ENCODE data around the gene OR10P1. TPM values are rescaled to one million over a fixed set of nuclear protein-coding genes. Genes with fewer than 3 reads are reported as not detected.

The OR10P1 gene
- total RNA-seq, 1 experiment from 2014 or later, result not detected

DNA sequence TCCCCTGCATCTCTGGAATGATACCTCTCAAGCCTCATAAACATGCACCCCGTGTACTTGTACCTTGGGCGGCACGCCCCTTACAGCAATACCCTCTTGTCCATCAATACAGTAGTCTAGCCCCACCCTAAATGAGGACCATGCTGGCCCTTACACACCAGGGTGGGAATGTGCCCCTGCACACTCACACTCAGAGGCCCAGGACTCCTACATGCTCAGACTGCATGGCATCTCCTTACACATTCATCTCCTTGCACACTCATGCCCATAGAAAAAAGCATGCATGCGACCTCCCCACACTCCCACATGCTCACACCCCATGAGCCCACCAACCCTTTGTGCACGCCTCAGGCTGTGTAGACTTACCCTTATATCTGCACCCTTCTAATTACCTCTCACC lies 49.0 kb downstream of the OR10P1 start:
- H3K36me3 ChIP-seq (replicated peaks; ENCODE audit: control insufficient read depth, insufficient read depth, low read length), result peaks cover 7% of the 10 kb centered on the region
- no peak for DNase-seq
- no peak overlapping the region for H3K4me3 ChIP-seq (ENCODE audit: insufficient read depth, low read depth, low read length)

DNA sequence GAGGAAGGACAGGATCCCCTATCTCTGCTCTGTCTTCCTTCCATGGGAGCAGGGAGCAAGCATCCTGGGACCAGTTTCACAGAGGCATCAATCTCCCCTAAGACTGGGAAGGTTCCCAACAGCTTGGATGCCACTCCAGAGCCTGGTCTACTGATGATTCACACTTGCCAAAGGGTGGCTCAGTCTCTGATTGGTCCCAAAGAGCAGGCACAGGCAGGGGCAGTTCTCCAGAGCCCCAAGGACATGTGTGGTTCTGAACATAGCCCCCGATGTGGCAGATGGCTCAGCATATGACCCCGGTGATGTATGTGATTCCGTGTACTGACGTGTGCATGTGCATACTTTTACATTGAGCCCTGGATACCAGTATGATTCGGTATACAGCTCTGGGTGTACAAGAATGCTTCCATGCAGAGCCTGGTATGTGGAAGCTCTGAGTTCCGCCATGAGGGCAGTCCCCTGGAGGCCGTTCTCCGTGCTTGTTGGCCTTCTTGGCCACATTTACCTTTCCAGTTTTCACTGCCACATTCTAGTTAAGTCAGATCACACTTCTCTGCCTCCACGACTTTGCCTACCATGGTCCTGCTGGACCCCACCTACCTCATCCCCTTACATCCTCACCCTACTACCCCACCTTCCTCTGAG lies 49.8 kb downstream of the OR10P1 start:
- Histone ChIP-seq H3K36me3 (replicated peaks; ENCODE audit: control insufficient read depth, insufficient read depth, low read length) (peaks cover 7% of the 10 kb centered on the region), H3K27me3 (ENCODE audit: control insufficient read depth, insufficient read depth, low read length) (no peaks in the 10 kb centered on the region), H3K4me3 (ENCODE audit: insufficient read depth, low read depth, low read length) (no peak overlapping the region)
- DNase-seq, result no peak

More for the DNA sequence above, 49.0 kb downstream of the OR10P1 start:
- H3K27me3 ChIP-seq (ENCODE audit: control insufficient read depth, insufficient read depth, low read length), result no peaks in the 10 kb centered on the region

Other genes with a start within 250 kb of the OR10P1 start
- not detected in 2 replicates for gene OR6C65, start 236.4 kb upstream of the OR10P1 start, total RNA-seq (2014; rRNA removed; shearing (Covaris generic))
- not detected in 2 replicates for gene OR6C76, start 210.6 kb upstream of the OR10P1 start, total RNA-seq (2014; rRNA removed; shearing (Covaris generic))
- gene OR6C2, start 192.8 kb upstream of the OR10P1 start, total RNA-seq (2014; rRNA removed; shearing (Covaris generic)), result not detected in 2 replicates
- not detected in 2 replicates for gene OR6C70, start 166.8 kb upstream of the OR10P1 start, total RNA-seq (2014; rRNA removed; shearing (Covaris generic))
- not detected in 2 replicates for gene OR6C68, start 144.5 kb upstream of the OR10P1 start, total RNA-seq (2014; rRNA removed; shearing (Covaris generic))
- not detected in 2 replicates for gene OR6C4, start 87.3 kb upstream of the OR10P1 start, total RNA-seq (2014; rRNA removed; shearing (Covaris generic))
- not detected in 2 replicates for gene OR2AP1, start 64.4 kb upstream of the OR10P1 start, total RNA-seq (2014; rRNA removed; shearing (Covaris generic))
- gene ITGA7, start 71.0 kb downstream of the OR10P1 start, total RNA-seq (2014; rRNA removed; shearing (Covaris generic)), result 38.0 and 46.1 TPM in 2 replicates
- gene BLOC1S1, start 79.2 kb downstream of the OR10P1 start, total RNA-seq (2014; rRNA removed; shearing (Covaris generic)), result 59.6 and 76.9 TPM in 2 replicates
- 2.1 and 4.2 TPM in 2 replicates for gene RDH5, start 83.5 kb downstream of the OR10P1 start, total RNA-seq (2014; rRNA removed; shearing (Covaris generic))
- 314 and 321 TPM in 2 replicates for gene CD63, start 92.1 kb downstream of the OR10P1 start, total RNA-seq (2014; rRNA removed; shearing (Covaris generic))
- 11.1 and 13.7 TPM in 2 replicates for gene GDF11, start 106.2 kb downstream of the OR10P1 start, total RNA-seq (2014; rRNA removed; shearing (Covaris generic))
- 99.1 and 119 TPM in 2 replicates for gene SARNP, start 180.8 kb downstream of the OR10P1 start, total RNA-seq (2014; rRNA removed; shearing (Covaris generic))
- 10.6 and 18.3 TPM in 2 replicates for gene ORMDL2, start 181.1 kb downstream of the OR10P1 start, total RNA-seq (2014; rRNA removed; shearing (Covaris generic))
- 30.1 and 35.1 TPM in 2 replicates for gene DNAJC14, start 192.7 kb downstream of the OR10P1 start, total RNA-seq (2014; rRNA removed; shearing (Covaris generic))
- 1.1 and 1.4 TPM in 2 replicates for gene MMP19, start 206.0 kb downstream of the OR10P1 start, total RNA-seq (2014; rRNA removed; shearing (Covaris generic))